Astrocyte of the cerebellum (primary cell): ENCODE data around the gene GAD1.

Experiments
- DNase-seq: peaks from one replicate; pipeline ENCODE4 v3.0.0-alpha.2; 2011; ENCODE audit warnings: low read depth
- H3K4me3 ChIP-seq: 2 replicates; pipeline ENCODE4 v1.5.1; 2011; ENCODE audit warnings: mild to moderate bottlenecking, low read depth, low read length, moderate library complexity
- in situ Hi-C: cut with HindIII; loops from 2 replicates; pipeline ENCODE4 v1.10.0; 2017; ENCODE audit warnings: low sequenced_read_pairs
- TF ChIP-seq, protein P1 (sequence below): IDR thresholded peaks from 2 replicates; pipeline ENCODE4 v1.5.1; 2012; ENCODE audit warnings: low read length, low read depth, moderate library complexity, mild to moderate bottlenecking; ENCODE audit errors: missing control alignments

Gene GAD1

GRCh38 chr2:170828533-170828916 lies 11.8 kb downstream of the GAD1 start:
- H3K4me3 ChIP-seq: no peak overlapping the region
- in situ Hi-C loops: no loop called here
- DNase-seq: no peak
- TF ChIP-seq, protein P1, sequence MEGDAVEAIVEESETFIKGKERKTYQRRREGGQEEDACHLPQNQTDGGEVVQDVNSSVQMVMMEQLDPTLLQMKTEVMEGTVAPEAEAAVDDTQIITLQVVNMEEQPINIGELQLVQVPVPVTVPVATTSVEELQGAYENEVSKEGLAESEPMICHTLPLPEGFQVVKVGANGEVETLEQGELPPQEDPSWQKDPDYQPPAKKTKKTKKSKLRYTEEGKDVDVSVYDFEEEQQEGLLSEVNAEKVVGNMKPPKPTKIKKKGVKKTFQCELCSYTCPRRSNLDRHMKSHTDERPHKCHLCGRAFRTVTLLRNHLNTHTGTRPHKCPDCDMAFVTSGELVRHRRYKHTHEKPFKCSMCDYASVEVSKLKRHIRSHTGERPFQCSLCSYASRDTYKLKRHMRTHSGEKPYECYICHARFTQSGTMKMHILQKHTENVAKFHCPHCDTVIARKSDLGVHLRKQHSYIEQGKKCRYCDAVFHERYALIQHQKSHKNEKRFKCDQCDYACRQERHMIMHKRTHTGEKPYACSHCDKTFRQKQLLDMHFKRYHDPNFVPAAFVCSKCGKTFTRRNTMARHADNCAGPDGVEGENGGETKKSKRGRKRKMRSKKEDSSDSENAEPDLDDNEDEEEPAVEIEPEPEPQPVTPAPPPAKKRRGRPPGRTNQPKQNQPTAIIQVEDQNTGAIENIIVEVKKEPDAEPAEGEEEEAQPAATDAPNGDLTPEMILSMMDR: no peak

GRCh38 chr2:170829036-170829435 lies 12.3 kb downstream of the GAD1 start:
- DNase-seq: no peak
- in situ Hi-C loops: no loop called here
- TF ChIP-seq, protein P1: no peak

DNA sequence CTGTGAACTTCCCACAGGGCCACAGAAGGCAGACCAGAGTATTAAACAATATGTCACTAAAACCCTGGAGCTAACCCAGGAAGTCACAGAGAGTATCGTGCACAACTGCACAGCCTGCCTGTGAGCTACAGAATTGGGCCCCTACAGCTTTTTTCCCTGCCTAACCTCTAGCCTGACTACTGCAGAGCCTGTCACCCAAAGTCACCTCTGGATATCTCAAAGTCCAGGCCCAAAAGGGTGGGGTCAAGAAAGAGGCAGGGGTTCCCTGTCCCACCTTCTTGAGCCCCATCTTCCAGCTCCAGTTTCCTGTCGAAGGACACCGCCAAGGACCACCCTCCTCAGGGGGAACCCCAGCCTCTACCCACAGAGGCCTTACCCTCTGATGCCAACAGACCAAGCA lies 13.5 kb downstream of the GAD1 start:
- in situ Hi-C loops: no loop called here
- DNase-seq: no peak
- no peak overlapping the region for H3K4me3 ChIP-seq
- TF ChIP-seq, protein P1: no peak

More at GRCh38 chr2:170829036-170829435, 12.3 kb downstream of the GAD1 start:
- H3K4me3 ChIP-seq: no peak overlapping the region

- H3K4me3 ChIP-seq: no peak overlapping the region
- DNase-seq: no peak
- TF ChIP-seq, protein P1: no peak
- in situ Hi-C loops: no loop called here
Observed at GRCh38 chr2:170831115-170831514, 14.4 kb downstream of the GAD1 start.

DNA sequence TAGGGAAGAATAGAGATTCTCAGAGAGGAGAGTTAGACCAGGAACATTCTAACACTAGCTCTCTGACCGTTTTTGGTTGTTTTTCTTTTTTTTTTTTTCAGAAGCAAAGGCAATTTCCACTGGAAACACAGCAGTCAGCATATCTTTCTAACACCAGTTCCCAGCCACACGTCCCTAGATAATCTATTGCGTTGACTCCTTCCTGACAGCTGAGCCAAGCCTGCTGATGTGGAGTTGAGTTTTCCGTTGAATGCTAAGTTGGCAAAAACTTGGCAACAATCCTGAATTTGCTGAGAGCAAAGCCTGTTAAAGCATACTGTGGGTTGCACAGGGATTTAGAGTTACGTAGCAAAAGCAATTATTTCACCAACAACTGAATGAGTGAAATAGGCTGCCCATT lies 19.3 kb downstream of the GAD1 start:
- TF ChIP-seq, protein P1: no peak
- DNase-seq: no peak
- in situ Hi-C loops: no loop called here
- no peak overlapping the region for H3K4me3 ChIP-seq

GRCh38 chr2:170840717-170841210 lies 24.1 kb downstream of the GAD1 start:
- TF ChIP-seq, protein P1: no peak
- in situ Hi-C loops: no loop called here
- no peak overlapping the region for H3K4me3 ChIP-seq
- DNase-seq: no peak

GRCh38 chr2:170842785-170843184 lies 26.1 kb downstream of the GAD1 start:
- TF ChIP-seq, protein P1: no peak
- no peak overlapping the region for H3K4me3 ChIP-seq
- in situ Hi-C loops: no loop called here
- no peak for DNase-seq
